Body of pancreas (tissue), 4 donors: ENCODE data around the gene ANGPTL2.

Experiments used
- POLR2A ChIP-seq, 3 donors: fragments of 450-650 bp; IDR thresholded peaks; one replicate each; pipeline ENCODE4 v1.6.1; 2016; ENCODE audit warnings: antibody characterized with exemption in 3 of 3, mild to moderate bottlenecking in 2 of 3
- TF ChIP-seq, protein P1 (sequence below), 7 experiments: fragments of 450-650 bp in 4 of 7; fragments of 200-600 bp in 3 of 7; sonication (generic) in 3 of 7; IDR thresholded peaks; one replicate each; pipeline ENCODE4 v1.5.1; 2016 to 2019; ENCODE audit warnings: antibody characterized with exemption in 7 of 7

DNA sequence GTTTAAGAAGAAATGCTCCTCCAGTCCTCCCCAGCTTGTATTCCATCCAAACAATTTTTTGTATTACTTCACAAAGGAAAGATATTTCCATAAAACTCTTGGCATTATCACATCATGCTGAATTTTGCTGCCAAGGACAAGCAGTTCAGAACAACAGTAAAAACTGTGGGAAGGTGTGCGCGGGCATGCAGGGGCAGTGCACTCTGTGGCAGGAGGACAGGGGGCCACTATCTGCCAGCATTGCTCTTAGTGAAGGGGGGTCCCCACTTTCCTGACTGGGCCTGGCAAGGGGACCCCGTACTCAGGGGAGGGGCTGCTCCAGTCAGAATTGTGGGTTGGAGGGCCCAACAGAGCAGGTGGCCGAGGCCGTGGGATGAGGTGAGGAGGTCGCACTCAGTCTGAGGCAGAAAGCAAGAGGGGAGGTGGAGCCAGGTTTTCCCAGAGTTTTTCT lies 32.8 kb downstream of the ANGPTL2 start:
- TF ChIP-seq, protein P1, sequence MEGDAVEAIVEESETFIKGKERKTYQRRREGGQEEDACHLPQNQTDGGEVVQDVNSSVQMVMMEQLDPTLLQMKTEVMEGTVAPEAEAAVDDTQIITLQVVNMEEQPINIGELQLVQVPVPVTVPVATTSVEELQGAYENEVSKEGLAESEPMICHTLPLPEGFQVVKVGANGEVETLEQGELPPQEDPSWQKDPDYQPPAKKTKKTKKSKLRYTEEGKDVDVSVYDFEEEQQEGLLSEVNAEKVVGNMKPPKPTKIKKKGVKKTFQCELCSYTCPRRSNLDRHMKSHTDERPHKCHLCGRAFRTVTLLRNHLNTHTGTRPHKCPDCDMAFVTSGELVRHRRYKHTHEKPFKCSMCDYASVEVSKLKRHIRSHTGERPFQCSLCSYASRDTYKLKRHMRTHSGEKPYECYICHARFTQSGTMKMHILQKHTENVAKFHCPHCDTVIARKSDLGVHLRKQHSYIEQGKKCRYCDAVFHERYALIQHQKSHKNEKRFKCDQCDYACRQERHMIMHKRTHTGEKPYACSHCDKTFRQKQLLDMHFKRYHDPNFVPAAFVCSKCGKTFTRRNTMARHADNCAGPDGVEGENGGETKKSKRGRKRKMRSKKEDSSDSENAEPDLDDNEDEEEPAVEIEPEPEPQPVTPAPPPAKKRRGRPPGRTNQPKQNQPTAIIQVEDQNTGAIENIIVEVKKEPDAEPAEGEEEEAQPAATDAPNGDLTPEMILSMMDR (IDR thresholded peaks at IDR 0.05), result no peak
- no peak for TF ChIP-seq POLR2A (IDR thresholded peaks at IDR 0.05)
